T-helper 17 cell (primary cell): ENCODE data around the gene BEST3. TPM values are rescaled to one million over a fixed set of nuclear protein-coding genes. Genes with fewer than 3 reads are reported as not detected.

ENCODE experiments used
- ATAC-seq: fragments of 150-1000 bp; cut with Tn5 transposase; 2 replicates; pipeline ENCODE4 v1.10.0; 2021; ENCODE audit warnings: mild to moderate bottlenecking, moderate library complexity
- DNase-seq, 3 donors: peaks; one replicate each; pipeline versions ENCODE4 v3.0.0 to v3.0.0-alpha.2; 2020 to 2021
- H3K9me3 ChIP-seq: one replicate; pipeline ENCODE4 v1.7.0; 2013; ENCODE audit warnings: low read length, mild to moderate bottlenecking; ENCODE audit not compliant: control insufficient read depth, poor library complexity, severe bottlenecking
- H3K27ac Mint-ChIP-seq: one replicate; pipeline ENCODE4 v1.8.0; 2022; ENCODE audit warnings: mild to moderate bottlenecking, moderate library complexity, mixed read lengths
- H3K27me3 Mint-ChIP-seq: one replicate; pipeline ENCODE4 v1.8.0; 2022; ENCODE audit warnings: mixed read lengths
- H3K36me3 Mint-ChIP-seq: one replicate; pipeline ENCODE4 v1.8.0; 2022; ENCODE audit warnings: low read depth, mixed read lengths
- H3K4me1 Mint-ChIP-seq: one replicate; pipeline ENCODE4 v1.8.0; 2022; ENCODE audit warnings: mild to moderate bottlenecking, mixed read lengths
- H3K4me3 Mint-ChIP-seq: one replicate; pipeline ENCODE4 v1.8.0; 2022; ENCODE audit warnings: mild to moderate bottlenecking, moderate library complexity, mixed read lengths
- total RNA-seq, 4 donors: library from RNA in 2 of 4; stranded (reverse) in 2 of 4; gene quantifications; one replicate each; pipeline ENCODE4 v1.2.3 and lab custom pipeline; 2022 to 2026

The BEST3 gene
- total RNA-seq (under 1 TPM in 1 of 2 donors, not detected in 1; 0.44 TPM), total RNA-seq (lab: John Stamatoyannopoulos, UW) (0 reads per million in 2 donors)

DNA sequence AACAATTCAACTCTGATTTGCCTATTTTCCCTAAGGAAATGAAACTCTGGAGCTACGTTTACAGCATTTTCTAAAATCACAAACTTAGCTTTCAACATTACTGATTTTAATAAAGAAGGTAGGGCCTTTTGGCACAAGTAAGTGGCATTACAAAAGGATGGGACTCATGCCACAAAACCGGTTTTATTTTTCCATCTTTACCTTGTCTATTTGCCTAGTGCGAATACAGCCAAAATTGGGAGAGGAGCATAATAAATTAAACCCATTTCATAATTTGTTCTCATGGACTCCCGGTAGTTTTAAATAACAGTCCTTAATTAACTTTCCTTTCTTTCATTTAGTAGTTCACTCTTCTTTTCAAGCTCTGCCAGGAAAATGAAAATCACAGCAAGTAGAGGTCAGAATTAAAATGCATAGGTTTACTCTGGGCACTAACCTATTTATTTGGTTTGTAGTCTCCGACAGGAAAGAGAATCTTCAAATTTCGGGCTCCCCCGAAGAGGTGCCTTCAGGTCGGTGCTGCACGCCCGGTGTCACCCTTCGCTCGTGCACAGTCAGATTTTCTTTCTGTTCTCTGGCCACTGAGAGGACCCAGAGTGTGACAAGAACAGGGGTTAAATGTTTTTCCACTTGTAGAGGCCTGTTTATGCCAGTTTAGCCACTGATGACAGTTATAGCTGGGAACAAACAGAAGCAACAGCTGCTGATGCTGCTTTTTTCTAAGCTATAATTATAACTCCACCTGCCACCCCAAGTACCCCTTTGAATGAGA, at the start of gene BEST3:
TSS of gene BEST3 (minus strand) at position 535 of the 772 bp plus-strand sequence. CDS start 1,505 bp downstream, outside the sequence.
- DNase-seq (no peak), ATAC-seq (no peak)
- Mint-ChIP-seq H3K27me3 (peaks cover 26% of the 10 kb centered on the region), H3K4me3 (no peak within 1 kb of the TSS), H3K27ac (no peak within 1 kb of the TSS), H3K4me1 (peaks cover 2% of the 10 kb centered on the region), H3K36me3 (no peaks in the 10 kb centered on the region)
- H3K9me3 ChIP-seq: no peaks in the 10 kb centered on the region

DNA sequence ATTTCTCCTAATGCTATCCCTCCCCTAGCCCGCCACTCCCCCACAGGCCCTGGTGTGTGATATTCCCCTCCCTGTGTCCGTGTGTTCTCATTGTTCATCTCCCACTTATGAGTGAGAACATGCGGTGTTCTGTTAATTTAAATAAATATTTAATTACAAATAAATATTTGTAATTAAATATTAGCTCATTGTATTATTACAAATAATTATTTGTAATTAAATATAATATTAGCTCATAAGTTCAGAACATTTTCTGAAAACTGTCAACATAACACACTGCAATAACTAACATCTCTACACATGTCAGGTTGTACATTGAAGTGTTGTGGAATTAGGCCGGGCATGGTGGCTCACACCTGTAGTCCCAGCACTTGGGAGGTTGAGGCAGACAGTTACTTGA, 45.0 kb upstream of the BEST3 start:
- Mint-ChIP-seq H3K4me1 (peaks cover 20% of the 10 kb centered on the region), H3K27me3 (no peaks in the 10 kb centered on the region), H3K4me3 (no peak overlapping the region), H3K27ac (no peak overlapping the region), H3K36me3 (no peaks in the 10 kb centered on the region)
- no peak for DNase-seq
- no peak for ATAC-seq
- H3K9me3 ChIP-seq: no peaks in the 10 kb centered on the region

DNA sequence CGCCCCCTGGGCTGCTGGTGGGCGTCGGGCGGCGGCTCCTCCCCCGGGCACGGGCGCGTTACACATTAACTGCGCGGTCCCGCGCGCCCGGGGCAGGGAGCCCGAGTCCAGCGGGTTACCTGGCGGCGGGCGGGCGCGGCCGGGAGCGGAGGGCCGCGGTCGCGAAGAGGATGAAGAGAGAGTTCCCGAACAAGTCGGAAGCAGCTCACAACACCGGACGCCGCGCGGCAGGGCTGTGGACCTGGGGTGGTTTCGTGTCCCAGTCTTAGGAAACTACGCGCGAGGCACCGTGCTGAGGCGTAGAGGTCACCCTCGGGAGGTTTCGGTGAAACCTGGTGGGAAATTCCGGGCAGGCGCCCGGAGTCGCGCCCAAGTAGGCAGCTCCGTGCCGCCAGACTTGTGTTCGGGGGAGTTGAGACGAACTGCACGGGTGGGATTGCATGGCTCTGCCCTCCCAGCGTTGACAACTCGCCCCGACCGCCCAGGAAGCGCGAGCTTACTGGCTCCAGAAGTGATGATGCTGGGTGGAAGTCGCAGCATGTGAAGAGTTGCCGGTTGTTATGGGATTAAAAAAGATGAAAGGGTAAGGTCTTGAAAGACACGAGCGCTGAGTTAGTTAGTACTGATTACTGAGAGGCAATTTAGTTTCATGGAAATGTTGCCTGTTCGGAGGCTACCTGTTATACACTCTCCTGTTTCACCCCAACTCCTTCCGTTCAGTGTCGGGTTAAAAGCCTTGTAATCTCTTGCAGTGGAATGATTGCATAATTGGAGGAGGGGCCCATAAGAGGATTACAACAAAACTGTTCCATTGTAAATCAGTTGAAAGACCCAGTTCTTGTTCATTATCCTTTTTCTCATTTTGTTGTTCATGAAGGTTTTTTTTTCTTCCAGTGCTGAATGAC, 40.4 kb upstream of the BEST3 start:
- peak; percentile 36 for ATAC-seq
- peak; percentile 44 to 64 (median 49) for DNase-seq
- H3K27me3 Mint-ChIP-seq: peaks cover 10% of the 10 kb centered on the region
- H3K4me3 Mint-ChIP-seq: peak overlapping the region; percentile 93
- no peaks in the 10 kb centered on the region for H3K9me3 ChIP-seq
- H3K4me1 Mint-ChIP-seq: peaks cover 16% of the 10 kb centered on the region
- no peaks in the 10 kb centered on the region for H3K36me3 Mint-ChIP-seq
- peak overlapping the region; percentile 84 for H3K27ac Mint-ChIP-seq

DNA sequence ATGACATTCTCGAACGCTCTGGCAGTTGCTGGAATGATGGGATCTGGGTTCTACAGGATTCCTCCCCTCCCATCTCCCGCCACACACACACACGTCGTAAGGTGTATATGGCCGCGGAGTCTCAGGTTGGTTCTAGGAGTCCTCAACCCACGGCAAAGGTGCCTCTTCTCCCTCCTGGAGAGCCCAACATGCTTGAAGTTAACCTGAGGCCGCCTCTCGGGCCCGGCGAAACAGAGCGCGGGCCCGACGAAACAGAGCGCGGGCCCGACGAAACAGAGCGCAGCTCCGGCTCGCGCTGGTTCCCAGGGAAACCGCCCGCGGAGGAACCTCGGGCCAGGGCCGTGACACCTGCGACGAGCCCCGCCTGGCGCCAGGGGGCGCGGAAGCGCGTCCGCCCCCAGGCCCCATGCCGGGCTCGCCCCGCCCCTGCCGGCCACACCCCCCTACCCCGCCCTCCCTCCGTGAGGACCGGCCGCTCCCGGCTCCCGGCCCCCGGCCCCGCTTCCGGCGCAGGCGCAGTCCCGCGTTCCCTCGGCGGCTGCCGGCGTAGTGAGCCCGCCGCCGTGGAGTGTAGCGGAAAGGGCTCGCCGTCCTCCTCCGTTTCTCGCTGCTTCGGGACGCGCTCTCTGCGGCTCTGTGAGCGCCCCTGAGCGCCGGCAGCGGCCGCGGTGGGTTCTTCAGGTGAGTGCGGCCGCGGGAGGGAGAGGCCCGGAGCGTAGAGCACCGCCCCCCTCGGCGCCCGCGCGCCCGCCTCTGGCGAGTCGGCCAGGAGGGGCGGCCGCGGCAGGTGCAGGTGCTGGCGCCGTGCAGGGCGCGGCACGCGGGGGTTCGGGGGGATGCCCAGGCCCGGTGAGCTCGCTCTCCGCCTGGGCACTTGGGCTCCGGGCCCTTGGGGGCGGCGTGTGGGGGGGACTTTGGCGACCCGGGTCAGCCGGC, 39.5 kb upstream of the BEST3 start, which contains the start of gene RAB3IP:
TSS of gene RAB3IP (plus strand) at position 510 of the 936 bp plus-strand sequence. CDS start 16,549 bp downstream, outside the sequence.
- no peaks in the 10 kb centered on the region for H3K9me3 ChIP-seq
- H3K27ac Mint-ChIP-seq: peak within 1 kb of the TSS; percentile 85
- peak; percentile 90 for ATAC-seq
- H3K27me3 Mint-ChIP-seq: peaks cover 17% of the 10 kb centered on the region
- peaks cover 16% of the 10 kb centered on the region for H3K4me1 Mint-ChIP-seq
- peak; percentile 87 to 95 (median 93) for DNase-seq
- H3K36me3 Mint-ChIP-seq: no peaks in the 10 kb centered on the region
- H3K4me3 Mint-ChIP-seq: peak within 1 kb of the TSS; percentile 93

DNA sequence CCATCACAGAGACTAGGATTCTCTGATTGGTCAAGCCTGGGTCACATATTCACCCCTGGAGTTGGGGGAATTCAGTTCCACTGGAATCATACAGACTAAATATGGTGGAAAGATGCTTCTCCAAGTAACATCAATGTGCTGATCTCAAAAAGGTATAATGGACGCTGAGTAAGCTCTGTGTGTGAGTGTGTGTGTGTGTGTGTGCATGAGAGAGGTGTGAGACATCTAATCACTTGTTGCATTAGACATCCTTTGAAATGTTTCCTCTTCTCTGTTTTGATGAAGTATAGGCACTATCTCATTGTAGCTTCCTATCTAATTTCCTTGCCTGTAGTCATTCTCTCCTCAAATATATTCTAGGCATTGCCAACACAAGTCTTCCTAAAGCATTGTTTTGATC, 34.5 kb upstream of the BEST3 start:
- H3K36me3 Mint-ChIP-seq: no peaks in the 10 kb centered on the region
- H3K9me3 ChIP-seq: no peaks in the 10 kb centered on the region
- DNase-seq: no peak
- H3K27ac Mint-ChIP-seq: no peak overlapping the region
- ATAC-seq: no peak
- H3K4me3 Mint-ChIP-seq: no peak overlapping the region
- H3K4me1 Mint-ChIP-seq: peaks cover 2% of the 10 kb centered on the region
- peaks cover 25% of the 10 kb centered on the region for H3K27me3 Mint-ChIP-seq

- DNase-seq: no peak
- no peaks in the 10 kb centered on the region for H3K9me3 ChIP-seq
- Mint-ChIP-seq H3K36me3 (no peaks in the 10 kb centered on the region), H3K4me3 (no peak overlapping the region), H3K27ac (no peak overlapping the region), H3K27me3 (peaks cover 23% of the 10 kb centered on the region), H3K4me1 (no peaks in the 10 kb centered on the region)
- no peak for ATAC-seq
These were observed 33.0 kb upstream of the BEST3 start for GRCh38 chr12:69732088-69732487.

DNA sequence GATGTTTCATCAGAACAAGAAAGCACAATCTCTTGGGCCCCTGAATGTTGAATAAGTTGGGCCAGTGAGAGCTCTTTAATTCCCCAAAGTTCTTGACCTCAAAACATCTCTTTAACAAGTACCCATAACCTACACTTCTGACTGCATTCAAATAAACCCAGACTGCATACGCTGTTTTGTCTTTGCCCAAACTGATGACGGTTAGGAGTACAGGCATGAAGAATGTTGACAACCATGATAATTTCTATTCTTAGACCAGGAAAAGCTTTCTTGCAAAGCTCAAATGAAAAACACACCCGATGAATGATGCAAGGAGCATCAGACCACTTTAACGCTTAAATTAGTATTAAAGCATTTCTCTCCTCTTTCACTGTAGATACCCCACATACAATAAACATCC, 27.8 kb upstream of the BEST3 start:
- ATAC-seq: no peak
- H3K4me3 Mint-ChIP-seq: no peak overlapping the region
- no peaks in the 10 kb centered on the region for H3K9me3 ChIP-seq
- H3K36me3 Mint-ChIP-seq: no peaks in the 10 kb centered on the region
- H3K27ac Mint-ChIP-seq: no peak overlapping the region
- peaks cover 2% of the 10 kb centered on the region for H3K4me1 Mint-ChIP-seq
- peaks cover 16% of the 10 kb centered on the region for H3K27me3 Mint-ChIP-seq
- DNase-seq: no peak

- H3K9me3 ChIP-seq: no peaks in the 10 kb centered on the region
- no peak for DNase-seq
- Mint-ChIP-seq H3K36me3 (no peaks in the 10 kb centered on the region), H3K4me1 (peaks cover 2% of the 10 kb centered on the region), H3K27me3 (peaks cover 25% of the 10 kb centered on the region), H3K4me3 (no peak overlapping the region), H3K27ac (no peak overlapping the region)
- no peak for ATAC-seq
These were observed 21.6 kb upstream of the BEST3 start for GRCh38 chr12:69720750-69721149.

DNA sequence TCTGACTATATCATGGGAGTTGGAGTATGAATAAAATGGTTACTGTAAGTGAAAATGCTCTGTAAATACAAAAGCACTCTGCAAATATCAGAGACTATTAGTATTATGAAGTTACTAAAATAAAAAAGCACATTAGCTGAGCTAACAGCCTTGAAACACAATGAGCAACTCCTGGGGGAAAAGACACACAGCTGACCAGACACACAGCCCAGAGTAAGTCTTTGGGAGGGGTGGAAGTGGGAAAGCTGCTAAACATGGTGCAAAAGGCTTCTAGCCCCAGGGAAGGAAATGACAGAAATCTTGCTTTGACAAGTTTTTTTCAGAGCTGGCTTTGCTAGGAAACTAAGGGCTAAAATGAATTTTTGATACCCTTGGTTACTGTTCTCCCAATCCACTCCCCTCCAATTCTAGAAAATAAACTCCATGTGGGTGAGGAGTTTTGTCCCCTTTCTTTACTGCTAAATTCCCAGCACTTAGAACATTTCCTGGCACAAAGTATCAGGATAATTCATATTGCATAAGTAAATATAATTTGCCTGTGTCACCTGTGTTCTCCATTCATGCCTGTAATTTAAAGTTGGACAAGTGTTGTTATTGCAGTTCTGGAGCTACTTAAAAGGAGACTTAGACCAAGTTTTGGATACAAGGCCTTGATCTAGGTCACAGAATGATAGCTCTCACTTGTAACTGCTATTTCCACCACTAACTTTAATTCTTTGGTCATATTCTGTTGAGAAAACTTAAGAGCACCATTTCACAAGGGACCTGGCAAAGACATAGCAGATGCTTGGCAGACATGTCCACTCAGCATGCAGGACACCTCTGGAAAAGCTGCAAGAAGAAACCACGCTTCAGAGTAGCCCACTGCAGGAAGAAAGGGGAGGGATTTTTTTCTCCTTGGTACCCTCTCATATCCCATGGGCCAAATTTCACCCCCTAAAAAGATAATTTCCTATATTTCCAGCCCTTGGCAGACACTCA, 20.5 kb upstream of the BEST3 start:
- H3K36me3 Mint-ChIP-seq: no peaks in the 10 kb centered on the region
- peaks cover 2% of the 10 kb centered on the region for H3K4me1 Mint-ChIP-seq

GRCh38 chr12:69714542-69714941, 15.4 kb upstream of the BEST3 start:
- H3K36me3 Mint-ChIP-seq: no peaks in the 10 kb centered on the region
- H3K27me3 Mint-ChIP-seq: peaks cover 15% of the 10 kb centered on the region
- H3K27ac Mint-ChIP-seq: no peak overlapping the region
- no peak for ATAC-seq
- DNase-seq: no peak
- no peaks in the 10 kb centered on the region for H3K4me1 Mint-ChIP-seq
- no peaks in the 10 kb centered on the region for H3K9me3 ChIP-seq
- H3K4me3 Mint-ChIP-seq: no peak overlapping the region

More for the DNA sequence above, 20.5 kb upstream of the BEST3 start:
- DNase-seq (no peak), ATAC-seq (no peak)
- no peaks in the 10 kb centered on the region for H3K9me3 ChIP-seq
- Mint-ChIP-seq H3K27me3 (peaks cover 17% of the 10 kb centered on the region), H3K27ac (no peak overlapping the region), H3K4me3 (no peak overlapping the region)

- ATAC-seq: no peak
- no peaks in the 10 kb centered on the region for H3K9me3 ChIP-seq
- H3K36me3 Mint-ChIP-seq: no peaks in the 10 kb centered on the region
These were observed 13.7 kb upstream of the BEST3 start for GRCh38 chr12:69712826-69713225.

DNA sequence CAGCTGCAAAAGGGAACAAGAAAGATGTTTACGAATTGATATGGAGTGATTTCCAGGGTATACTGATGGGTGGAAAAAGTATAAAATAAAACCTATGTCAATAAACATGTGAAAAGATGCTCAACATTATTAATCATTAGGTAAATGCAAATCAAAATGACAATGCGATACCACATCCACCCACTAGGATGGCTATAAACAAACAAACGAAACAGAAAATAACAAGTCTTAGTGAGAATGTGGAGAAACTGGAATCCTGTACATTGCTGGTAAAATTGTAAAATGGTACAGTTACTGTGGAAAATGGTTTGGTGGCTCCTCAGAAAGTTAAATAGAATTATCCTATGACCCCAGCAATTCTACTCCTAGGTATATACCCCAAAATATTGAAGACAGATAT, 9.5 kb upstream of the BEST3 start:
- H3K36me3 Mint-ChIP-seq: peaks cover 5% of the 10 kb centered on the region
- ATAC-seq (no peak), DNase-seq (no peak)
- H3K4me1 Mint-ChIP-seq: no peaks in the 10 kb centered on the region
- H3K27me3 Mint-ChIP-seq: peaks cover 32% of the 10 kb centered on the region
- H3K4me3 Mint-ChIP-seq: no peak overlapping the region
- H3K27ac Mint-ChIP-seq: no peak overlapping the region
- H3K9me3 ChIP-seq: no peaks in the 10 kb centered on the region

More at GRCh38 chr12:69712826-69713225, 13.7 kb upstream of the BEST3 start:
- H3K27me3 Mint-ChIP-seq: peaks cover 23% of the 10 kb centered on the region
- H3K4me3 Mint-ChIP-seq: no peak overlapping the region
- no peak overlapping the region for H3K27ac Mint-ChIP-seq
- no peaks in the 10 kb centered on the region for H3K4me1 Mint-ChIP-seq
- no peak for DNase-seq
